ENCODE results near the gene MVB12B. TPM values are rescaled to one million over a fixed set of nuclear protein-coding genes. Genes with fewer than 3 reads are reported as not detected.

Gene MVB12B
- total and polyA plus RNA-seq, 2 of the 8 experiments (the other 6 are each of a cell fraction or from before 2014, with no cell fraction given), result 2.6 to 5.0 TPM

DNA sequence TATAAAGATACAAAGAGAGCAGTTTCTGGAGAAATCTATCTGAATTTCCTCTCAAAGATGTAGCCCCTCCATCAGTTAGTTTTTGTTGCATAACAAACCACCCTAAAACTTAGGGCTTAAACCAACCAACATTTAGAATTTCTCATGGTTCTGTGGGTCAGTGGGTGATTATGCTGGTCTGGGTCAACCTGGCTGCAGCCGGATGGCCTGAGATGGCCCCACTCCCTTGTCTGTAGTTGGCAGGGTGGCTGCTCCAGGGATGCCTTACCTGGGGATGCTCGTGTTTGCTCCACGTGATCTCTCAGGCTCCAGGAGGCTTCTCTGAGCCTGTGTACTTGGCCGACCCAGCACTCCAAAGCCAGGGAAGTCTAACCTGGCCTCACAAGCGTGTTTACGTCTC is 139.3 kb downstream of the MVB12B start (continued):
- no peak for TF ChIP-seq GTF2F1 (IDR thresholded peaks at IDR 0.05; ENCODE audit: borderline replicate concordance, low read depth, low read length)
